NT2/D1 (cell line): ENCODE results near the gene XYLT1.

ENCODE experiments used
- SUZ12 ChIP-seq: IDR thresholded peaks from 2 replicates; pipeline ENCODE4 v1.6.1; 2011; ENCODE audit not compliant: insufficient read length, insufficient read depth; ENCODE audit errors: extremely low read depth
- YY1 ChIP-seq: IDR thresholded peaks from 2 replicates; pipeline ENCODE4 v1.6.1; 2011; ENCODE audit not compliant: insufficient read length, insufficient read depth
- ZNF274 ChIP-seq: IDR thresholded peaks from 2 replicates; pipeline ENCODE4 v1.6.1; 2011; ENCODE audit warnings: mild to moderate bottlenecking, low read depth, low read length

- TF ChIP-seq YY1 (no peak), SUZ12 (no peak), ZNF274 (no peak)
Measured at GRCh38 chr16:17445421-17445820, 25.3 kb downstream of the XYLT1 start.
